ENCODE results near the gene GARIN5A.

- TF ChIP-seq EZH2 (IDR thresholded peaks at IDR 0.05; ENCODE audit: insufficient read depth, poor library complexity, severe bottlenecking), result no peak
- TF ChIP-seq EZH2phosphoT487 (IDR thresholded peaks at IDR 0.05; ENCODE audit: insufficient read depth, low read depth), result no peak
Observed at GRCh38 chr19:50493171-50493570, 16.5 kb upstream of the GARIN5A start.

All from GM23248 (cell line).